GM18867 (cell line): ENCODE results near the gene TNRC18.

Source experiments
- ATAC-seq: cut with Tn5 transposase; IDR thresholded peaks from one replicate; pipeline ENCODE4 v1.9.1; 2021; ENCODE audit warnings: mild to moderate bottlenecking, moderate library complexity; ENCODE audit not compliant: unreplicated experiment

TNRC18 gene

GRCh38 chr7:5404421-5404826 lies 19.2 kb downstream of the TNRC18 start:
- no peak for ATAC-seq

- no peak for ATAC-seq
Observed at GRCh38 chr7:5403442-5403841, 20.2 kb downstream of the TNRC18 start.

- no peak for ATAC-seq
Observed at GRCh38 chr7:5397736-5398135, 25.9 kb downstream of the TNRC18 start.

- ATAC-seq = peak; percentile 90
Observed at GRCh38 chr7:5396999-5397663, 26.5 kb downstream of the TNRC18 start.

GRCh38 chr7:5396542-5396941 lies 27.1 kb downstream of the TNRC18 start:
- peak; percentile 42 for ATAC-seq

GRCh38 chr7:5395246-5395645 lies 28.4 kb downstream of the TNRC18 start:
- ATAC-seq = no peak

GRCh38 chr7:5394264-5395105 lies 29.1 kb downstream of the TNRC18 start:
- ATAC-seq = no peak

GRCh38 chr7:5393748-5394147 lies 29.9 kb downstream of the TNRC18 start:
- no peak for ATAC-seq

- no peak for ATAC-seq
Observed at GRCh38 chr7:5393328-5393727, 30.3 kb downstream of the TNRC18 start.

GRCh38 chr7:5390918-5391317 lies 32.7 kb downstream of the TNRC18 start:
- no peak for ATAC-seq

- no peak for ATAC-seq
Observed at GRCh38 chr7:5388905-5389433, 34.7 kb downstream of the TNRC18 start.

- no peak for ATAC-seq
Observed at GRCh38 chr7:5388273-5388901, 35.2 kb downstream of the TNRC18 start.

- ATAC-seq = no peak
Observed at GRCh38 chr7:5387711-5388245, 35.9 kb downstream of the TNRC18 start.

- ATAC-seq = no peak
Observed at GRCh38 chr7:5384618-5385017, 39.0 kb downstream of the TNRC18 start.

- ATAC-seq = no peak
Observed at GRCh38 chr7:5383314-5384098, 40.1 kb downstream of the TNRC18 start.

- ATAC-seq = no peak
Observed at GRCh38 chr7:5382281-5382892, 41.2 kb downstream of the TNRC18 start.

- ATAC-seq = no peak
Observed at GRCh38 chr7:5381071-5381772, 42.4 kb downstream of the TNRC18 start.

GRCh38 chr7:5380350-5381070 lies 43.1 kb downstream of the TNRC18 start:
- no peak for ATAC-seq

GRCh38 chr7:5379546-5379945 lies 44.1 kb downstream of the TNRC18 start:
- no peak for ATAC-seq
